Mucosa of stomach (tissue), 1 donor: ENCODE results near the gene DVL3.

ENCODE experiments used
- H3K27me3 ChIP-seq: one replicate; pipeline ENCODE4 v1.7.0; 2013; ENCODE audit warnings: mild to moderate bottlenecking, low read length; ENCODE audit not compliant: control insufficient read depth, insufficient read depth
- H3K36me3 ChIP-seq: one replicate; pipeline ENCODE4 v1.7.0; 2013; ENCODE audit warnings: low read length; ENCODE audit not compliant: control insufficient read depth, insufficient read depth
- H3K4me1 ChIP-seq: one replicate; pipeline ENCODE4 v1.7.0; 2013; ENCODE audit warnings: mild to moderate bottlenecking, low read length; ENCODE audit not compliant: control insufficient read depth, insufficient read depth
- H3K4me3 ChIP-seq: one replicate; pipeline ENCODE4 v1.7.0; 2013; ENCODE audit warnings: low read length
- H3K9ac ChIP-seq: one replicate; pipeline ENCODE4 v1.7.0; 2013; ENCODE audit warnings: mild to moderate bottlenecking, low read length, moderate library complexity
- H3K9me3 ChIP-seq: one replicate; pipeline ENCODE4 v1.7.0; 2013; ENCODE audit warnings: mild to moderate bottlenecking, low read length, moderate library complexity; ENCODE audit not compliant: control insufficient read depth
- donor health status: Pancreatic carcinoma.

DVL3 gene

DNA sequence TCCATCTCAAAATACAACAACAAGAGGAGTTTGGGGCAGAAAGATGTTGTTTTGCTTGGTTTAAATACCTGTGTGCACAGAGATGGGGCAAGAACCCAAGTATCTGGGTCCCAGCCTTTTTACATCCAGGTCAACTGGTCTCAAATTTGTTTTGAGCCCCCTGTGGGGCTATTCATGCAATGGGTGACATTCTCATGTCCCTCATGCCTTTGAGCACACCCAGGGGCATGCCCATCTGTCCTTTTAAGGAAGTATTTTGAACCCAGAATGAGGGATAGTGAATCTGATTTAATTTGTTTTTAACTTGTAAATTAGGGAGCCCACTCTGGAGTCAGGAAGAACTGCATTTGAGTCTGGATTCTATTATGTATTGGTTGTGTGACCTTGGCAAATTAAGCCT, 45.6 kb downstream of the DVL3 start:
- Histone ChIP-seq H3K9ac (no peak overlapping the region), H3K27me3 (peaks cover 1% of the 10 kb centered on the region), H3K4me3 (no peak overlapping the region), H3K9me3 (no peaks in the 10 kb centered on the region), H3K4me1 (no peaks in the 10 kb centered on the region), H3K36me3 (no peaks in the 10 kb centered on the region)

DNA sequence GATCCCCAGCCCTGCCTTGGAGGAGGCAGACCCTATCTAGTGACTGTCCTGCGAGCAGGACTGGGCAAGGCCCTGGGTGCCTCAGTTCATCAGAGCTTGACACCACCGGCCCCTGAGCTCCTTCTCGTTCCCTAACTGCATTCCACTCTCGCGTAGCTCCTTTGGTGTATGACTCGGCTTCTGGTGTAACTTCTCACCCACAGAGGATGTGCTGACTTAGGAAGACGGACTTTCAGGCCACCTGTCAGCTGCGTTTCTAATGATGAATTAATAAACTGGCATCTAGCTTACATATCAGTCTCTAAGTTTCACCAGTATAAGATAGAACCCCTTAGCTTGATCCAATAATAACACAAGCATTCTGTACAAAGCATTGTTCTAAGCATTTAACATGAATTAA, 48.3 kb downstream of the DVL3 start:
- peaks cover 7% of the 10 kb centered on the region for H3K27me3 ChIP-seq
- H3K4me1 ChIP-seq, result no peaks in the 10 kb centered on the region
- no peaks in the 10 kb centered on the region for H3K9me3 ChIP-seq
- H3K9ac ChIP-seq, result no peak overlapping the region
- H3K4me3 ChIP-seq, result no peak overlapping the region
- no peaks in the 10 kb centered on the region for H3K36me3 ChIP-seq

DNA sequence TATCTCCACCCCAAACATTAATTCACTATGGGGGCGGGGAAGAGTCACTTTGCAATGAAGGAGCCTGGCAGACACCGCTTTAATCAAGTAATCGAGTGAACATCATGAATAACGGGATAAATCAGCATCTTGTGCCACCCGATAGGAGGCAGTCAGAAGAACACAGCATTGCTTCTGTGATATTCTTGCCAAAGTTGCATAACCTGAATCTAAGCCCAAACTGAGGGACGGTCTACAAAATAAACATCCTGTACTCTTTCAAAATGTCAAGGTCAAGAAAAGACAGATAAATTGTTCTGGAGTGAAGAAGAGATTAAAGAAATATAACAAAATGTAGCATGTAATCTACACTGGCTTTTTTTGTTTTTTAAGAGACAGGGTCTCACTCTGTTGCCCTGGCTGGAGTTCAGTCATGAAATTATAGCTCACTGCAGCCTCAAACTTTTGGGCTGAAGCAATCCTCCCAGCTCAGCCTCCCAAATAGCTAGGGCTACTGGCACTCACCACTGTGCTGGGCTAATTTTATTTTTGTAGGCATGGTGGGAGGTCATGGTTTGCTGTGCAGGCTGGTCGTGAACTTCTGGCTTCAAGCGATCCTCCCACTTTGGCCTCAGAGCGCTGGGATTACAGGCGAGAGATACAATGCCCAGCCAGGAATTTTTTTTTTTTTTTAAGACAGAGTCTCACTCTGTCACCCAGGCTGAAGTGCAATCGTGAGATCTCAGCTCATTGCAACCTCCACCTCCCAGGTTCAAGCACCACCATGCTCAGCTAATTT, 54.2 kb downstream of the DVL3 start:
- no peaks in the 10 kb centered on the region for H3K36me3 ChIP-seq
- H3K9ac ChIP-seq, result no peak overlapping the region
- H3K9me3 ChIP-seq, result no peaks in the 10 kb centered on the region
- peaks cover 7% of the 10 kb centered on the region for H3K27me3 ChIP-seq
- no peaks in the 10 kb centered on the region for H3K4me1 ChIP-seq
- H3K4me3 ChIP-seq, result no peak overlapping the region

DNA sequence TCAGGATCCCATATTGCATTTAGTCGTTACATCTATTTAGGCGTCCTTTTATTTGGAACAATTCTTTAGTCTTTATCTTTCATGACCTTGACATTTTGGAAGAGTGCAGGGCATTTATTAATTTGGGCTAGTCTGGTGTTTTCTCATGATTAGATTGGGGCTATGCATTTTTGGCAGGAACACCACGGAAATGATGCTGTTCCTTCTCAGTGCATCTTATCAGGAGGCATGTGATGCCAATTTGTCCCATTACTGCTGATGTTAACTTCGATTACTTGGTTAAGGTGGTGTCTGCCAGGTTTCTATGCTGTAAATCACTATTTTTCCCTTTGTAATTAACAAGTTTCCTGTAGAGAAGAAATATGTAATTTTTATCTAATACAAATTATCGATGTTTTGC, 56.1 kb downstream of the DVL3 start:
- no peaks in the 10 kb centered on the region for H3K9me3 ChIP-seq
- H3K9ac ChIP-seq, result no peak overlapping the region
- H3K4me3 ChIP-seq, result no peak overlapping the region
- H3K4me1 ChIP-seq, result no peaks in the 10 kb centered on the region
- H3K27me3 ChIP-seq, result peaks cover under 1% of the 10 kb centered on the region
- H3K36me3 ChIP-seq, result no peaks in the 10 kb centered on the region

DNA sequence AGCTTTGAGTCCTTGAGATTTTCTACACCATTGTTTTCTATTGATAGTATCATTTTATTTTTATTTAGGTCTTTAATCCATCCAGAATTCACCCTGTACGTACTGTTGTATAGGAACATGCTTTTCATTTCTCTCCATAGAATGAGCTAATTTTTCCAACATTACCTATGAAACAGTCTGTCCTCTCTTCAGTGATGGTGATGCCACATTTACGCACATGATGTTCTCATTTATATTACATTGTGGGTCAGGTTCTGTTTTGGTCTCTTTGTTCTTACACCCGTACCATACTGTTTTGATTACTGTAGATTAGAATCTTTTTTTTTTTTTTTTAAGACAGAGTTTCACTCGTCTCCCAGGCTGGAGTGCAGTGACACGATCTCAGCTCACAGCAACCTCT, 56.5 kb downstream of the DVL3 start:
- no peaks in the 10 kb centered on the region for H3K27me3 ChIP-seq
- H3K9me3 ChIP-seq, result no peaks in the 10 kb centered on the region
- no peak overlapping the region for H3K9ac ChIP-seq
- H3K36me3 ChIP-seq, result no peaks in the 10 kb centered on the region
- H3K4me3 ChIP-seq, result no peak overlapping the region
- H3K4me1 ChIP-seq, result no peaks in the 10 kb centered on the region

DNA sequence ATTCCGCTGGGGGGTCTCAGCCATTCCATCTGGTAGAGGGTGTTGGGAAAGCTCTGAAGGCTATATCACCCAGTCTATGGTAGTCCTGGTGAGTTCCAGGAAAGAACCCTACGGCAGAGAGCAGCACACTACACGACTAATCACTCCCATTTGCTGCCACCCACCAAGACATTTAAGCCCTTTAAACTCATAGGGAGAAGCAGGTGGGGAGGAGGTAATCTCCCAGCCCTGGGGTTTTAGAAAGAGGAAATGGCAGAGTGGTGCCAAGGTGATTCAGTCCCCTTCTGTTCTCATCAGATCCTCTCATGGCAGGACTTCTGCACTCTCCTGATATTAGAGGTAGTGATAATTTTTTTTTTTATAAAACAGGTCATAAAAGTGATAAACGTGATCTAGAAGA, 63.6 kb downstream of the DVL3 start:
- no peak overlapping the region for H3K9ac ChIP-seq
- H3K9me3 ChIP-seq, result no peaks in the 10 kb centered on the region
- no peak overlapping the region for H3K4me3 ChIP-seq
- H3K27me3 ChIP-seq, result no peaks in the 10 kb centered on the region
- no peaks in the 10 kb centered on the region for H3K4me1 ChIP-seq
- H3K36me3 ChIP-seq, result no peaks in the 10 kb centered on the region

DNA sequence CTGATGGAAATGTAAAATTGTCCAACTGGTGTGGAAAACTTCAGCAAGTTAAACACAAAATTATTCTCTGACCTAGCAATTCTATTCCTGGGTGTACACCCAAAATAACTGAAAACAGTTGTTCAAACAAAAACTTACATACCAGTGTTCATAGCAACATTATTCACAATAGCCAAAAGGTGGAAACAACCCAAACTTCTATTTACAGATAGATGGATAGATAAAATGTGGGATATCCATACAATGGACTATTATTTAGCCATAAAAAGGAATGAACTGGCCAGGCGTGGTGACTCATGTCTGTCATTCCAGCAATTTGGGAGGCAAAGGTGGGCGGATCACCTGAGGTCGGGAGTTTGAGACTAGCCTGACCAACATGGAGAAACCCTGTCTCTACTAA, 67.3 kb downstream of the DVL3 start:
- H3K9ac ChIP-seq, result no peak overlapping the region
- H3K27me3 ChIP-seq, result peaks cover 8% of the 10 kb centered on the region
- no peaks in the 10 kb centered on the region for H3K9me3 ChIP-seq
- no peaks in the 10 kb centered on the region for H3K36me3 ChIP-seq
- no peak overlapping the region for H3K4me3 ChIP-seq
- no peaks in the 10 kb centered on the region for H3K4me1 ChIP-seq
